ENCODE measurements around the gene AKAP1.

The AKAP1 gene

DNA sequence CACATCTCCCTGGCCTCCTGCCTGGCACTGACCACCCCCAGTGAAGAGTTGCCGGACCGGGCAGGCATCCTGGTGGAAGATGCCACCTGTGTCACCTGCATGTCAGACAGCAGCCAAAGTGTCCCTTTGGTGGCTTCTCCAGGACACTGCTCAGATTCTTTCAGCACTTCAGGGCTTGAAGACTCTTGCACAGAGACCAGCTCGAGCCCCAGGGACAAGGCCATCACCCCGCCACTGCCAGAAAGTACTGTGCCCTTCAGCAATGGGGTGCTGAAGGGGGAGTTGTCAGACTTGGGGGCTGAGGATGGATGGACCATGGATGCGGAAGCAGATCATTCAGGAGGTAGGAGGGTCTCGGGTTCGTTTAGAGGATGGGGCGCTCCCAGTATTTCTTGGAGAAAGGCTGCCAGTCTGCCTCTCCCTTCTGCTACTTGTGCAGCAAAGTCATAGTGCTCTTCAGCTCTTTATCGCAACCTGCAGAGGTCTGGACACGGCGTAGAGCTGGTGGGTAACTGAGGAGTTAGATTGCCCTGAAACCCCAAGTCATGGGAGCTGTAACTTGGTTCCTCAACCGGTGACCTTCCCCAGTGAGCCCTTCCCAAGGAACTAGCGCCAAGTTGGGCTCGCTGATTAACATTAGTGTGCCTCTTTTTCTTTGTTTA is 21.9 kb downstream of the AKAP1 start:
- no peak for DNase-seq

DNA sequence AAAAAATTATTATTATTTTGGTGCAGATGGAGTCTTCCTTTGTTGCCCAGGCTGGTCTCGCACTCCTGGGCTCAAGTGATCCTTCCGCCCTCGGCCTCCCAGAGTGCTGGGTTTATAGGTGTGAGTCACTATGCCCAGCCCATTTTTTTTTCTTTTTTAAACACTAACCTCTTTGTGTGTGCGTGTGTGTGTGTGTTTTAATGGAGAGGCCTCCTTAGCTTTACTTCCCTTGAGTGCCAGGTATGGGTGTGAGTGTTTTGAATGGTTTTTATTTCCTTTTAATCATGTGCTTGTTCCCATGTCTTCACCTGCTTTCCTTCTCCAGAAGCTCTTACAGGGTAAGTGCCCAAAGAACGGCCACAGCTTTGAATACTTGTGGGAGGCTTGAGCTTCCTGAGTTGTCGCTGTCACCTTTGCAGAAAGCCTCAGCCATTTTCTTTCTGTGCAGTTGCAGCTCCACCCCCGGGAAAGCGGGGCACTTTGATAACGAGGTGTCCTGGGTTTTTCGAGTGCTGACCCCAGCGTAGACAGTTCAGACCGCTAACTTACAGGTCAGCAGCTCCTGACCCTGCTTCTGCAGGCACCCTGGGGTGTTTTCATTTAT is 22.6 kb downstream of the AKAP1 start:
- no peak for DNase-seq

DNA sequence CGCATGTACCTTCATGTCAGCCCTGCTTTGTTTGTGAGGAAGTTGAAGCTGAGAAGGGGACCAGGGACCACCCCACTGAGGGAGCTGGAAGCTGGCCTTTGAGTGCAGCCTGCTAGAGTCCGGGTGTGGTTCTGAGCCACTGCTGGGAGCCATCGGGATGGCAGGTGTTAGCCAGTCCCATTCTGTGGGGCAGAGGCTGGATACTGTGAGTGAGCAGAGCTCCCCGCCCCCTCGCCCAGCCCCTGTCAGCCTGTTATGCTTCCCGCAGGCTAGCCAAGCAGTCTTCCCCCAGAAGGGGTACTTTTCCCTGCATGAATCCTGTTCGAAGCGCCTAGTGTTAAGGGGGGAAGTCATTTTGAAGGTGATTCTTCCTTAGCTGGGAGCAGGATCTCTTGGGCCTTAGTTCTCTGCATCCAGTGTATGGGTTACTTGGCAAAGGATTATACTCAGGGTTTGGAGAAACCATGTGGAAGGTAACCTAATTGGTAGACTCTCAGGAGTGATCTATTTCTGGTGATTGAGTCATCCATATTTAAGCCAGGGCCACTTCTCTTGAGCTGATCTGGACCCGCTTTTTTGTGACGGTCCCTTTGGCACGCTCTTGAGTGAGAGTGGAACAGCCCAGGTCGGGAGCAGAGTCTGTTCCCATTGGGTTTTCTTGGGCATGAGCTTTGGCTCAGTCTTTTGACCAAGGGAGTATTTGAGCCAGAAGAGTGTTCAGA is 23.8 kb downstream of the AKAP1 start:
- no peak for DNase-seq

DNA sequence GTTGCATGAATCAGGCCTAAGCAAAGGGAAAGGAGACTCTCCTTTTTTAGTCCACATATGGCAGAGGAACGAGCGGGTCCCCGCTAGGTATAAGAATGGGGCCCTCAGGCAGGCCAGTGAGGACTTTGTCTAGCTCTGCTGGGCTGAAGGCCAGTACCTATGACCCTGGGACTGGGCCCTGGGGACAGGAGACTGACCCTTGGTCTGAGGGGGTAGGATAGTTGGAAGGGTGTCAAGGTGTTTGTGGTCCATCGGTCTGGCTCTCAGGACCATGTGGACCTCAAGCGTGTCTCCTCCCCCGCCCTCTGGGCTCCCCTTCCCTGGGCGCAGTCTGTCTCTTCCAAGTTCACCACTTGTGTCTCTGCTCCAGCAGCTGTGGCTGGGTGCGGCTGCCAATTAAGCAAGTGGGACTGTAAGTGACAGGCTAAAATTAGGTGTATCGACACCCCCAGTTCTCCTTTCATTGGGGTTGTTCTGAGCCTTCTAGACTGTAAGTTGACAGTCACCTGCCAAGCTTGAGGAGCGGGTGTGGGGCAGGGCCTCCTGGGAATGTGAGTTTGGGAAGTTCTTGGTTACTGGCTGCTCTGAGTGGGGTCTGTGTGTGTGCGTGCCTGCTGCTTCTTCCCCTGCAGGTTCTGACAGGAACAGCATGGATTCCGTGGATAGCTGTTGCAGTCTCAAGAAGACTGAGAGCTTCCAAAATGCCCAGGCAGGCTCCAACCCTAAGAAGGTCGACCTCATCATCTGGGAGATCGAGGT is 24.5 kb downstream of the AKAP1 start:
- DNase-seq: no peak

DNA sequence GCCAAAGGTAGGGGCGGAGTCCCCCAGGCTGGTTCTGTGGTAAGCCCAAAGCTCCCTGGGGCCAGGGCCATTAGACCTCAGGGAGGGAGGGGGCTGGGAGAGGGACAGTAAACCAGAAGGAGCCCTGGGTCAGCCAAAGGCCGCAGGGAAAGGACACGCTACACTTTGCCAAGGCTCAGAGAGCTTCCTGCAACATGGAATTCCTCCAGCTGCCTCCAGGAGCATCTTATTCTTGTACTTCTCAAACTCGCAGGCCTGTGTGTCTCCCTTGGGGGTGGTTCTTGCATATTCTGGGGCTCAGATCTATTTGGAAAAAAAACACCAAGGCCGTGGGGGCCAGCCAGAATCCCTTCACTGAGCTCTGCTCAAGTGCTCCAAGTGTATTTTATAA is 25.1 kb downstream of the AKAP1 start:
- no peak for DNase-seq

- DNase-seq: no peak
These were observed 25.7 kb downstream of the AKAP1 start for GRCh38 chr17:57110579-57111325.

- DNase-seq: no peak
These were observed 26.3 kb downstream of the AKAP1 start for GRCh38 chr17:57111386-57111785.

DNA sequence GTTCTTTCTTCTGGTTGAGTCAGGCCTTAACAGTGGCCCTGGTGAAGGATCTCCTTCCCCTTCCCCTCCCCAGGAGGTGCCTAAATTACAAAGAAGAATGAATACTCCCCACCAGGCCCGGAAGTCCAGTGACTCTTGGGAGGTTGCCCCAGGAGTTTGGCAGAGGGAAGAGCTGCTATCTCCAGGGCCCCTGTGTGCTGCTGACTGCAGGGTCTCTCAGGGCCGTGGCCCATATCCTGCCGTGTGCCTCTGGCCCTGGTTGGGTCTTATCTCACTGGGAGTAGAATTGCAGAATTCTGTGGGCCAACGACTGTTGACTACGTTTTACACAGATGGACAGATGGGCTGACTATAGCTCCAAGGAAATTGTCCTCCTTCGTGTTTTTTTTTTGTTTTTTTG is 28.0 kb downstream of the AKAP1 start:
- DNase-seq: no peak

DNA sequence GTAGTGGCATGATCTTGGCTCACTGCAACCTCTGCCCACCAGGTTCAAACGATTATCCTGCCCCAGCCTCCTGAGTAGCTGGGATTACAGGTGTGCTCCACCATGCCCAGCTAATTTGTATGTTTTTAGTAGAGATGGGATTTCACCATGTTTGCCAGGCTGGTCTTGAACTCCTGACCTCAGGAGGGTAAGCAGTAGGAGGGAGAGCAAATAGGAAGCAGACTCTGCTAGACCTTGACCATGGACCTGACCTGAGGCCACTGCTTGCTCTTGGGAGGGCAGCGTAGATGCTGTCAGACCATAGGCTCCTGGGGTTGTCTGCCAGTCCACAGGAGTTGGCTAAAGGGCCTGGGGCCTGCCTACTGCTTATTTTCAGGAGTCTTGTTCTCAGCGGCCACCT is 28.6 kb downstream of the AKAP1 start:
- no peak for DNase-seq

GRCh38 chr17:57114085-57114673 is 29.1 kb downstream of the AKAP1 start:
- peak; percentile 52 to 64 for DNase-seq

- DNase-seq: no peak
These were observed 30.3 kb downstream of the AKAP1 start for GRCh38 chr17:57115377-57115776.

- DNase-seq: no peak
These were observed 30.9 kb downstream of the AKAP1 start for GRCh38 chr17:57115916-57116315.

DNA sequence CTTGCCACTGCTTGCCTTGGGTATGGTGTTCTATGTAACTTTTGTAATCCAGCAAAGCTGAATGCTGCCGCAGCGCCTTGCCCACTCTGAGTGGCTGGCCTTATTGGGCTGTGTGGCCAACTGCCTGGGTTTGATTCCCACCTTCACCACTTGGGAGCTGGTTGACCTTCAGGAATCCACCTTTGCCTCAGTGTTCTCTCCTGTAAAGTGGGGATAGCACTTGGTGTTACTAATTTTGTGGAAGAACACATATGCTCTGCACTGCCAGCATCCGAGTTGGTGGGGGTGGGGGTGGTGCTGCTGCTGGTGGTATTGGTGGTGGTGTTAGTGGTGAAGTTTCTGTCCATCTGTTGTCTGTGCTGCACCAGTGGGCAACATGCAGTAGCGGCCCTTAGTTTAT is 32.8 kb downstream of the AKAP1 start:
- DNase-seq: no peak

- no peak for DNase-seq
These were observed 35.8 kb downstream of the AKAP1 start for GRCh38 chr17:57120814-57121213.

GRCh38 chr17:57121308-57122042 is 36.4 kb downstream of the AKAP1 start:
- DNase-seq: no peak

DNA sequence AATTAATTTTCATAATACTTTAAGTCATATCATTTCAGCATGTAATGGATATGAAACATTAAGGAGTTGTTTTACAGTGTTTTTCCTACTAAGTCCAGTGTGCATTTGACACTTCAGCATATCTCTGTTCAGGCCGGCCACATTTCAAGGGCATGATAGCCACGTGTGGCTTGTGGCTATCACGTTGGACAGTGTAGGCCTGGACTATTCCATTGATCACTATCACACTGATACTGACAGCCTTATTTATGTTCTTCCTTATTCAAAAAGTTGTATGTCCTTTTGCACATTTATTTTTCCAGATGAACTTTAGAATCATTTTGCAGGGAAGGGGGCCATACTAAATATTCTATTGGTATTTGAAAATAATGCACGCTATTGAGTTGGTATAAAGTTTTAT is 39.0 kb downstream of the AKAP1 start:
- DNase-seq: no peak

DNA sequence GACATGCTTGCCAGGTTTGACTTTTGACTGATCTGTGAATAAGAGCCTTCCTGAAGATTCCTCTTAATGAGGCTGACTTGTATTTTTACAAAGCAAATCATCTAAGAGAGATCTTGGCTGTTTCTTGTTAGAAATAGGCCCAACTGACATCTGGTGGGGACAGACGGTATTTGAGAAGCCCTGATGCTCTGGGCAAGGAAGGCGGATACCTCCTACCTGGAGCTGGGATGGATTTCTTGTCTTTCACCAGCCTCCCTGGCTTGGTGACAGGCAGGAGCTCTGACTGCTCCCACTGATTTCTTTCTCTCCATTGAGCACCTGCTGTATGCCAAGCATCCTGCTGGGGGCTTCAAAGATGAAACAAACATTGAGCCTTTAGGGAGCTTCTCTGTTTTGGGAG is 40.4 kb downstream of the AKAP1 start:
- no peak for DNase-seq

DNA sequence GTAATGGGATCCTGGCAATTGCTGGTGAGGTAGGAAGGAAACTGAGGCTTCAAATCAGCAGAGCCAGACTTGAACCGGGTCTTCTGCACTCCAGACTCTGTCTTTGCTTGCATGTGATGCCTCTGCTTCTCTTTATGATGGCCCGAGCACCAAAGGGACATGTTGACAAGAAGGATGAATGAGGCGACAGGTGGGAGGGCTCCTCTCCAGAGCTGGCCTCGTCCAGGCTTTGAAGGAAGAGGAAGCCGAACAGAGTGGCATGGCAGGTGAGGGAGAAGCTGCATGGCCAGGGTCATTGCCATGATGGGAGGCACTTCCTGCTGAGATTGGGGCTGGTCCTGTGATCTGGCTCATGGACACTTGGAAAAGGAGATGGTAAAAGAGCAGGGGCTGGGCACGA is 40.8 kb downstream of the AKAP1 start:
- no peak for DNase-seq

- peak; percentile 79 to 81 for DNase-seq
These were observed 45.8 kb downstream of the AKAP1 start for GRCh38 chr17:57130708-57131461.

DNA sequence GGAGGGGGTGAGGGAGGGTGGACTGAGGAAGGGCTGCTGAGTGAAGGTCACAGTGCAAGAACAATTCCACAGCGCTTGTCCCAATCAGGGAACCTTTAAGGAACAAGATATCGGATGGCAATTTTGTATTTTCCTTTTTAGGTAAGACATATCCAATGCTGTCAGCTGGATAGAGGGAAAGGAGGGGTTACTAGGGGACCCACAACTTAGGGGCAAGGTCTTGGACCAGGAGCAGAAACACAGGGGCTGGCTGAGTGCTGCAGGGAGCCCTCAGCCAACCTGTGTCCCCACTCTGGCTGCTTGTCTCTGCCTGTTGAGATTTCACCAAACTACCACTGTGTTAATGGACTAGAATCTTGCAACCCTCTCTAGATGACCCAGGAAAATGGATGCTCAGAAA is 47.6 kb downstream of the AKAP1 start:
- DNase-seq: no peak

- no peak for DNase-seq
These were observed 48.4 kb downstream of the AKAP1 start for GRCh38 chr17:57133486-57133885.
